8988T (cell line): ENCODE results near the gene ZNF335.
A peak's percentile ranks its signal among the peaks of the same experiment; 100 is the strongest.
"Not testable (repeated sequence)": the region's sequence is repeated elsewhere in the genome, so short reads cannot be mapped to it uniquely, and the experiment has no call there.

ENCODE experiments used
- DNase-seq: peaks from one replicate; pipeline ENCODE4 v3.0.0; 2011

ZNF335 gene

DNA sequence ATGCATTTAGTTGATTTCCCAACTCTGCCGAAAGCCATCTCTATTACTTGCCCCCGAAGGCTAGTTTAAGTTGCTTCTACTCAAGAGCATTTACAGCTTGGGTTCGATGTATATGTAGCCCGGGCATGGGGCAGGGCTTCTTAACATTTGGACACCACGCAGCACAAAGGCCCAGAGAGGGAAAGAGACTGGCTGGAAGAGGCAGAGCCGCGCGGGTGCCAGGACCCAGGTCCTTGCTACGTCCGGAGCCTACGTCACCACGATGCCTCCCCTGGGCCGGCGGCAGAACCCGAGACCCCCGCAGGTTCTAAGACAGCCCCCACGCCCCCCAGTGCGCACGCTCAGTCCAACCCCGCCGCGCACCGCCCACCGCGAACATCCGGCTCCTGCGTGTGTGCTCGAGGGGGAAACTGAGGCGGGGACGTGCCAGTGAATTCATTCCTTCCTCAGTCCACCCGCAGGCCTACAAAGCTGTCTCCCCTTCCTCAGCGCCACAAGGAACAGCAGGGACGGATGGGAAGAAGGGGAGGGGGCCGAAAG, 37.9 kb downstream of the ZNF335 start:
- DNase-seq, result no peak

- peak; percentile 85 for DNase-seq
Observed at GRCh38 chr20:45933266-45934045, 38.5 kb downstream of the ZNF335 start.

GRCh38 chr20:45931680-45932079, 40.3 kb downstream of the ZNF335 start:
- not testable (repeated sequence) for DNase-seq

GRCh38 chr20:45927071-45927878, 44.7 kb downstream of the ZNF335 start:
- DNase-seq, result no peak

GRCh38 chr20:45926731-45927070, 45.3 kb downstream of the ZNF335 start:
- DNase-seq, result no peak

DNA sequence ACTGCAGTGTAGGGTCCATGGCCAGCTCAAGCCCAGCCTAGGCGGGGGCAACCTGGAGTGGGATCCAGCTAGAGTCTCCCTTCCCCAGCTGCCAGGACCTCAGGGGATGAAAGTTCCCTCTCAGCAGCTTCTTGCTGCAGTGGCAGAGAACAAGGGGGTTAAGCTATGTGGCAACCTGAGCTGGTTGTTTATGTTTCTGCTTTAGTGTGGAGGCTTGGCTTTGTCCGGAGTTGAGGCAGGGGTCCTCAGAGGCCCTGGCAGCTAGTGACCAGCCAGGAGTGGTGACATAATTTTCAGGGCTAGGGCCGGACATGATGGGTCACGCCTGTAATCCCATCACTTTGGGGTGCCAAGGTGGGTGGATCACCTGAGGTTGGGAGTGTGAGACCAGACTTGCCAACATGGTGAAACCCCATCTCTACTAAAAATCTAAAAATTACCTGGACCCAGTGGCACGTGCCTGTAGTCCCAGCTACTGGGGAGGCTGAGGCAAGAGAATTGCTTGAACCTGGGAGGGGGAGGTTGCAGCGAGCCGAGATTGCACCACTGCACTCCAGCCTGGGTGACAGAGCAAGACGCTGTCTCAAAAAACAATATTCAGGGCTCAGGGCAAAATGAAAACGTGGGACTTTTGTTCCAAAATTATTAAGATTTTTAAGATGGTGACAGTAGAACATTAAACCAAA, 46.0 kb downstream of the ZNF335 start:
- DNase-seq, result no peak

GRCh38 chr20:45924391-45925261, 47.4 kb downstream of the ZNF335 start:
- no peak for DNase-seq

GRCh38 chr20:45921337-45922189, 50.4 kb downstream of the ZNF335 start:
- DNase-seq, result no peak

DNA sequence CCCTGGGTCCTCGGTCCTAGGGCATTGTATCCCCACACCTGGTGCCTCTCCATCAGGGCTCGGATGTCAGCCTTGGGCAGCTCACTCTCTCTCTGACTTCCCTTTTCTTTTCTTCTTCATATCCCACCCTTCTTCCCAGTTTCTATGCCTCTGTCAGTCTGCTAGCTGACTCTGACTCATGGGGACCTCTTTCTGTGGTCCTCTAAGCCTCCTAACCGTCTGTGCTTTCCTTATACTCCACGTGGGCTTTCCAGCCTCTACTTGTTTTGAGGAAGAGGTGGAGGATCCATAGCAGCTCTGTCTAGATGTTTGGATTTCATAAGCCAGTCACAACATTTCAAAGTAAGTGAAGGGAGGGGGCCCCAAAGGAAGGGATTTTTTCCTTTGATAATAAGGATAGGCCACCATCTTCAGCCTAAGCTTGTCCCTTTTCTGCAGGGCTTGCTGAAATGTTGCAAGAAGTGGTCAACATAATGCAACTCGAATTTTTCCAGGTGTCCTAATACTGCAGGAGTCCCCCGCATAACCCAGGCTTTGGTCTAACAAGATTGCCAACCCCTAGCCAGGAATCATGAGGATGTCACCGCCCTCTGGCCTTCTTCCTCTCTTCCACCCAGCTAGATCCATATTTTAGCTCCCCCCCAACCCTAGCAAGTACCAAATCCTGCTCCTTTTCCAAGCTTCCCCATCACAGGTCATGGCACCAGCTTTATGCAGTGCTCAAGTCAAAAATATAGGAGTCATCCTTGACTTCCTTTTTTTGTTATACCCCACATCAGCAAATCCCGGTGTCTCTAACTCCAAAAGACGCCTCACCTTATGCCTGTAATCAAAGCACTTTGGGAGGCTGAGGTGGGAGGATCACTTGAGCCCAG, 51.3 kb downstream of the ZNF335 start:
- no peak for DNase-seq

- no peak for DNase-seq
Observed at GRCh38 chr20:45919542-45920399, 52.2 kb downstream of the ZNF335 start.

DNA sequence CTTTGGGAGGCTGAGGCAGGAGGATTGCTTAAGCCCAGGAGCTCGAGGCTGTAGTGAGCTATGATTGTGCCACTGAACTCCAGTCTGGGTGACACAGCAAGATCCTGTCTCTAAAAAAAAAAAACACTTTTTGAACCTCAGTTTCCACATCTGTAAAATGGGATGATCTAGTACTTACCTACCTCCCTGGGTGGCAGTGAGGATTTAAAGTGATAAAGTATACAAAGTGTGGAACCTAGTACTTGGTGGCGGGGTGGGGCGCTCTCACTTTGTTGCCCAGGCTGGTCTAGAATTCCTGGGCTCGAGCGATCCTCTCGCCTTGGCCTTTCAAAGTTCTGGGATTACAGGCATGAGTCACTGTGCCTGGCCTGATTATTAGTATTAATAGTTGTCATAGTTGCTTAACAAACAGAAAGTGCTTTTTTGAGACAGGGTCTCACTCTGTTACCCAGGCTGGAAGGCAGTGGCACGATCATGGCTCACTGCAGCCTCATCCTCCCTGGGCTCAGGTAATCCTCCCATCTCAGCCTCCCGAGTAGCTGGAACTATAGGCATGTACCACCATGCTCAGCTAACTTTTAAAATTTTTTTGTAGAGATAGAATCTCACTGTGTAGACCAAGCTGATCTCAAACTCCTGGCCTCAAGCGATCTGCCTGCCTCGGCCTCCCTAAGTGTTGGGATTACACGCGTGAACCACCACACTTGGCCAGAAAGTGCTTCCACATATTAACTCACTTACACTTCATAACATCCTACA, 53.0 kb downstream of the ZNF335 start:
- no peak for DNase-seq

GRCh38 chr20:45918182-45918737, 53.7 kb downstream of the ZNF335 start:
- DNase-seq, result no peak

- no peak for DNase-seq
Observed at GRCh38 chr20:45917790-45918141, 54.2 kb downstream of the ZNF335 start.

- DNase-seq, result no peak
Observed at GRCh38 chr20:45913116-45913515, 58.9 kb downstream of the ZNF335 start.

- DNase-seq, result no peak
Observed at GRCh38 chr20:45912344-45912682, 59.7 kb downstream of the ZNF335 start.

DNA sequence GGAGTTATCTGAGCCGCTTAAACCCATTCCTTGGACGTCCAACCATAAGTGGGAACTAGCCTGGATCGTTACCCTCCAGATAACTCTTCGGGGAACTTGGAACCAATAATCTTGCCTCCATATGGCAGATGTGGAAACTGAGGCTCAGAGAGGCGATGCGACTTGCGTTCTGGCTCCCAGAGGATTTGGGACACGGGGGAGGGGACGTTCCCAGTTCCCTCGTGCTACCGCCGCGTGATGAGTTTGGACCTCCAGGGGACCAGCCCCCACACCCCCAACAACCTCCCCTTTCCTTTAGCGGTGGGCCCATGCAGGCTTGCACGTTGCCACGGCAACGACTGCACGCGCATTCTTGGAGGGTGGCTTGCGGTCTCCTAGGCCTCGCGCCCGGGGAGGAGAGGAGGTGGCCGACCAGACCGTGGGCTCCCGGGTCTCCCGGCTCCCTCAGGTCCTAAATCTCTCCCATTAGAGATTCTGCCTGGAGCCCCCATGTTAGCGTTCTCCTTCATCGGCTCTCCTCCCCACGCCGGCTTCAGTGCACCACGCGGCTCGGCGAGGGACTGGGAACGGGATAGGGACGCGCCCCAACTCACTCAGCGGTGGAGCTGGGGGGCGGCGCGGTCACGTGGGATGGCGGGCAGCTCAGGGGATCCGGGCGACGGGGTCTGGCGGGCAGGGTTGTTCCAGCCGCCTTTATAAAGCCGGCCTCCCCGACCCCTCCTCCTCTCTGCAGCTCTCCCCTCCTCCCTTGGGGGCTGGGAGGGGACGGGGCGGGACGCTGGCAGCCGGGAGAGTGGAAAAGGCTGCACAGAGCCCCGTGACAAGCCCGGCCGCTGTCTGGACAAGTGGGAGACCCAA, 60.3 kb downstream of the ZNF335 start, which contains the start of gene PLTP:
PLTP (minus strand) TSS at position 670 of the 858 bp plus-strand sequence. CDS start 703 bp downstream, outside the sequence.
- no peak for DNase-seq
